Karpas-422 (cell line): ENCODE results near the gene TOR1A. TPM values are rescaled to one million over a fixed set of nuclear protein-coding genes. Genes with fewer than 3 reads are reported as not detected.

Experiments used
- DNase-seq: peaks from one replicate; pipeline ENCODE4 v3.0.0-alpha.2; 2015
- H2AFZ ChIP-seq: fragments of 200-600 bp; sonication (generic); 2 replicates; pipeline ENCODE4 v1.6.1; 2014; ENCODE audit warnings: antibody characterized with exemption, low read length, mixed read lengths
- H3K27ac ChIP-seq: fragments of 200-600 bp; sonication (generic); 2 replicates; pipeline ENCODE4 v1.5.1; 2014; ENCODE audit warnings: mild to moderate bottlenecking, low read length, moderate library complexity
- H3K27me3 ChIP-seq: fragments of 200-600 bp; sonication (generic); 2 replicates; pipeline ENCODE4 v1.6.1; 2014; ENCODE audit warnings: low read length, mixed read lengths
- H3K36me3 ChIP-seq: fragments of 200-600 bp; sonication (generic); 2 replicates; pipeline ENCODE4 v1.6.1; 2014; ENCODE audit warnings: low read length, mixed read lengths; ENCODE audit not compliant: insufficient read depth
- H3K4me1 ChIP-seq: fragments of 200-600 bp; sonication (generic); 2 replicates; pipeline ENCODE4 v1.6.1; 2014; ENCODE audit warnings: mild to moderate bottlenecking, low read length, mixed read lengths
- H3K4me2 ChIP-seq: fragments of 200-600 bp; sonication (generic); 2 replicates; pipeline ENCODE4 v1.6.1; 2014; ENCODE audit warnings: low read length, low read depth, mild to moderate bottlenecking; ENCODE audit not compliant: poor library complexity, severe bottlenecking
- H3K4me3 ChIP-seq: fragments of 200-600 bp; sonication (generic); 2 replicates; pipeline ENCODE4 v1.5.1; 2014; ENCODE audit warnings: mild to moderate bottlenecking, antibody characterized with exemption, low read length, mixed read lengths
- H3K79me2 ChIP-seq: fragments of 200-600 bp; sonication (generic); 2 replicates; pipeline ENCODE4 v1.6.1; 2014; ENCODE audit warnings: mild to moderate bottlenecking, low read length, mixed read lengths
- H3K9ac ChIP-seq: fragments of 200-600 bp; sonication (generic); 2 replicates; pipeline ENCODE4 v1.6.0; 2014; ENCODE audit warnings: low read length
- H3K9me2 ChIP-seq: fragments of 200-600 bp; sonication (generic), shearing (Covaris generic); replicated peaks from 2 replicates; pipeline ENCODE4 v1.6.0; 2014; ENCODE audit warnings: mild to moderate bottlenecking, low read length, moderate library complexity; ENCODE audit not compliant: insufficient read depth
- H3K9me3 ChIP-seq: fragments of 300-700, 200-600 bp; sonication (generic); 2 replicates; pipeline ENCODE4 v1.6.1; 2014; ENCODE audit warnings: low read length, mixed read lengths
- H4K20me1 ChIP-seq: fragments of 200-600 bp; sonication (generic); 2 replicates; pipeline ENCODE4 v1.6.1; 2014; ENCODE audit warnings: mild to moderate bottlenecking, antibody characterized with exemption, low read length, low read depth; ENCODE audit not compliant: insufficient read depth
- total RNA-seq: library from RNA; depleted of rRNA; stranded (reverse); fragments of >200 nt; shearing (Covaris generic); gene quantifications from 2 replicates; pipeline ENCODE4 v1.2.3, GENCODE V29; 2014; ENCODE audit warnings: low replicate concordance

TOR1A gene
- total RNA-seq, 1 experiment from 2014 or later = 53.1 TPM

DNA sequence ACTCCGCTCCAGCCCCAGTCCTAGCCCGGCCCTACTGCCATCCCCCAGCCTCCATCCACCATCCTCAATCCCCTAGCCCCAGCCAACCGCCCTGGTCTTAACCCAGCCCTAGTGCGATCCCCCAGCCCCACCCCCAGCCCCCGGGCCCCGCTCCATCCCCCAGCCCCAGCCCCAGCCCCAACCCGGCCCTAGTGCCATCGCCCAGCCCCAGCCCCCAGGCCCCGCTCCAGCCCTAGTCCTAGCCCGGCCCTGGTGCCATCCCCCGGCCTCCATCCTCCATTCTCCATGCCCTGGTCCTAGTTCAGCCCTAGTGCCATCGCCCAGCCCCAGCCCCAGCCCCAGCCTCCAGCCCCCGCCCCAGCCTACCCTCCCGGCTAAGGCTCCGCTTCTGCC lies 398 bp downstream of the TOR1A start:
- Histone ChIP-seq H3K27me3 (no peaks in the 10 kb centered on the region), H3K9ac (peak overlapping the region; percentile 97), H2AFZ (peak overlapping the region; percentile 84; the same call in 1 of the 2 replicates), H3K79me2 (peaks cover 31% of the 10 kb centered on the region), H3K4me1 (peaks cover 7% of the 10 kb centered on the region), H4K20me1 (peaks cover 6% of the 10 kb centered on the region; the same call in 1 of the 2 replicates), H3K4me3 (peak overlapping the region; percentile 91), H3K9me3 (no peaks in the 10 kb centered on the region), H3K27ac (0 out of 2 replicates have a peak overlapping the region, but pooled peaks have one; percentile 47), H3K36me3 (peaks cover 23% of the 10 kb centered on the region; the same call in 1 of the 2 replicates), H3K4me2 (peak overlapping the region; percentile 95), H3K9me2 (no peaks in the 10 kb centered on the region)
- no peak for DNase-seq

- peaks cover 22% of the 10 kb centered on the region; the same call in 1 of the 2 replicates for H3K36me3 ChIP-seq
- H4K20me1 ChIP-seq = peaks cover 9% of the 10 kb centered on the region; the same call in 1 of the 2 replicates
- no peak overlapping the region for H3K27ac ChIP-seq
- no peaks in the 10 kb centered on the region for H3K27me3 ChIP-seq
- peak; percentile 67 for DNase-seq
- no peaks in the 10 kb centered on the region for H3K9me2 ChIP-seq
- H3K9ac ChIP-seq = peak overlapping the region; percentile 97
- peaks cover 7% of the 10 kb centered on the region for H3K4me1 ChIP-seq
- peak overlapping the region; percentile 91 for H3K4me3 ChIP-seq
- peaks cover 31% of the 10 kb centered on the region for H3K79me2 ChIP-seq
- H3K9me3 ChIP-seq = no peaks in the 10 kb centered on the region
- peak overlapping the region; percentile 95 for H3K4me2 ChIP-seq
- no peak overlapping the region for H2AFZ ChIP-seq
Measured at GRCh38 chr9:129822898-129823541, 916 bp downstream of the TOR1A start.

DNA sequence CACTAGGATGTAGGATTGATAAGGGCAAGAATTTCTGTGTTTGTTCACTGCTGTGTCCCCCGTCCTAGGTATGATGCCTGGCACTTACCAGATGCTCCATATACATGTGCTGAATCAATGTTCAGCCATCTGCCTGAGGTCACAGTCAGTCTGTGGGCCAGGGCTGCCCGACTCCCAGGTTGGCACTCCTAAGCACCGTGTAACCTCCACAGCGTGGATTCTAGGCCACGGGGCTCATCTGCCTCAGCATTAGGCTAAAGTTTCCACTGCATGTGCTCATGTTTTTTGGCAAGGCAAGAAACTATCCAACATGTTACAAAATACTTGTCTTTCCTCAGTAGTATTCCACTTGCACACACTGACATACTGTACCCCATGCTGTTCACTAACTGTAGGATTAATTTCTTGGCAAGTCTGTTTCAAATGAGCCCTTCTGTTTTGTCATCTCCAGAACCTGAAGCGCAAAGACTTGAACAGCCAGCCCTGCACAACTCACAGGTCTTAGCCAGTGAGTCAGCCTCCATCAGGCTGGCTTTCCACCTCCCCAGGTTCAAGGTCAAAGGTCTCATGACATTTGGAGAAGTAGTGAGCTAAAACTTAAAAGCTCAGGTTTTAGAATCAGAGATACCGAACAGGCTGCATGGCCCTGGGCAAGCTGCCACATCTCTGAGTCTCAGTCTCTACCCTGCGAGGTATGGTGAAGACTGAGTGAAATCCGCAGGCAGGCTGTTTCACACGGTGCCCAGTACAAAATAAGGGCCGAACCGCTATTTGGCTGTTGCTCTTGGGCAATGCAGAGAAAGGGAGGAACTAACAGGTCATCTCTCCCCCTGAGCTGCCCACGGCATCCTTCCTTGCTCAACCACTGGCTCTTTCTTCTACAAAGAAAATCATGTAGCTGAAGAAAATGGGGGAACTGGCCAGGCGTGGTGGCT lies 7.2 kb downstream of the TOR1A start:
- Histone ChIP-seq H4K20me1 (peaks cover 16% of the 10 kb centered on the region), H3K4me2 (no peak overlapping the region), H3K4me1 (no peaks in the 10 kb centered on the region), H3K27me3 (no peaks in the 10 kb centered on the region), H3K36me3 (peaks cover 40% of the 10 kb centered on the region), H3K4me3 (no peak overlapping the region), H3K9me3 (no peaks in the 10 kb centered on the region), H3K79me2 (peaks cover 30% of the 10 kb centered on the region), H3K9me2 (no peaks in the 10 kb centered on the region), H3K27ac (no peak overlapping the region), H3K9ac (no peak overlapping the region), H2AFZ (no peak overlapping the region)
- DNase-seq = no peak

GRCh38 chr9:129815278-129815677 lies 8.7 kb downstream of the TOR1A start:
- no peak overlapping the region for H3K27ac ChIP-seq
- no peaks in the 10 kb centered on the region for H3K9me3 ChIP-seq
- H3K4me1 ChIP-seq = no peaks in the 10 kb centered on the region
- no peak overlapping the region for H3K4me3 ChIP-seq
- no peaks in the 10 kb centered on the region for H3K27me3 ChIP-seq
- H3K79me2 ChIP-seq = peaks cover 18% of the 10 kb centered on the region; the same call in 1 of the 2 replicates
- no peak overlapping the region for H2AFZ ChIP-seq
- peaks cover 28% of the 10 kb centered on the region for H3K36me3 ChIP-seq
- no peaks in the 10 kb centered on the region for H3K9me2 ChIP-seq
- DNase-seq = no peak
- no peak overlapping the region for H3K9ac ChIP-seq
- H4K20me1 ChIP-seq = peaks cover 16% of the 10 kb centered on the region
- no peak overlapping the region for H3K4me2 ChIP-seq

DNA sequence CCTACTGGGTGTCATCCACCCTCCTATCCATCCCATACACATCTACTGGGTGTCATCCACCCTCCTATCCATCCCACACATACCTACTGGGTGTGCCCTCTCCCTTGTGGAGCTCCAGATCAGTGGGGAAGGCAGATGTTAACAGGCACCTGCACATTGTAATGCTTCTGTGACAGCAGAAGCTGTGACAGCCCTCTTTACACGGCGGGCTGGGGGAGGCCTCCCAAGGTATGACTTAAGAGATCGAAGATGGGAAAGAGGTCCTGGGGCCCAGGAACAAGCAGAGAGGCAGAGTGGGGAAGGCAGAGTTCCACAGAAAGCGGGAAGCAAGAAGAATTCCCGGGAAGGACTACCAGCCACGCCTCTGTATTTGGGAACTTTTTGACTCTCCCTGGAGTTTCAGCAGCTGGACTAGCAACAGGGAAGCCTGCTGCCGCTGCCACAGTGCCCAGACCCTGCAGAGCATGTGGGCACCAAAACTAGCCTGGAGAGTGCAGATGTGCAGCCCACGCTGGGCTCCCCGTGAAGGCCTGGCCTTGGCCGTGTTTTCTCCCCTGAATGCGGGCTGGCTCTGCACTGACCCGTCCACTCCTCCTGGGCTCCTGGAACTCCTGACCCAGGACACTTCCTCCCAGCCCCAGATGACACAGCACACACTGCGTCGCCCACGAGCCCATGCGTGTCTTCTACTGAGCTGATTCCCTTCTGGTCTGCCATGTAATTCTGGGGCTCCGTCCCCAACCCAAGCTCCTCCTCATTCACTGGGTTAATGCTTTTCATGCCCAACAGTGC lies 9.3 kb downstream of the TOR1A start:
- Histone ChIP-seq H3K9ac (no peak overlapping the region), H2AFZ (no peak overlapping the region), H3K27me3 (no peaks in the 10 kb centered on the region), H3K27ac (no peak overlapping the region), H3K36me3 (peaks cover 27% of the 10 kb centered on the region), H3K4me1 (no peaks in the 10 kb centered on the region), H3K9me2 (no peaks in the 10 kb centered on the region), H3K4me2 (no peak overlapping the region), H4K20me1 (peaks cover 16% of the 10 kb centered on the region), H3K9me3 (no peaks in the 10 kb centered on the region), H3K4me3 (no peak overlapping the region), H3K79me2 (peaks cover 17% of the 10 kb centered on the region; the same call in 1 of the 2 replicates)
- DNase-seq = no peak

GRCh38 chr9:129813661-129814060 lies 10.3 kb downstream of the TOR1A start:
- Histone ChIP-seq H3K4me2 (no peak overlapping the region), H3K27ac (no peak overlapping the region), H3K4me3 (no peak overlapping the region), H4K20me1 (peaks cover 20% of the 10 kb centered on the region), H3K36me3 (peaks cover 29% of the 10 kb centered on the region), H3K27me3 (no peaks in the 10 kb centered on the region), H2AFZ (no peak overlapping the region), H3K9me3 (no peaks in the 10 kb centered on the region), H3K9me2 (no peaks in the 10 kb centered on the region), H3K9ac (no peak overlapping the region), H3K4me1 (no peaks in the 10 kb centered on the region), H3K79me2 (peaks cover 20% of the 10 kb centered on the region; the same call in 1 of the 2 replicates)
- DNase-seq = no peak

- Histone ChIP-seq H3K27me3 (no peaks in the 10 kb centered on the region), H3K9me2 (no peaks in the 10 kb centered on the region), H3K4me1 (no peaks in the 10 kb centered on the region), H3K36me3 (peaks cover 32% of the 10 kb centered on the region), H4K20me1 (peaks cover 16% of the 10 kb centered on the region), H3K27ac (no peak overlapping the region), H3K4me2 (no peak overlapping the region), H3K4me3 (no peak overlapping the region), H3K79me2 (peaks cover 20% of the 10 kb centered on the region; the same call in 1 of the 2 replicates), H3K9me3 (no peaks in the 10 kb centered on the region), H3K9ac (no peak overlapping the region), H2AFZ (no peak overlapping the region)
- no peak for DNase-seq
Measured at GRCh38 chr9:129812385-129812784, 11.6 kb downstream of the TOR1A start.
